ENCODE data around the gene TBC1D7. TPM values are rescaled to one million over a fixed set of nuclear protein-coding genes. Genes with fewer than 3 reads are reported as not detected.

Gene TBC1D7
- total and polyA plus RNA-seq, 2 of the 4 experiments (the other 2 are of a cell fraction): 14.3 to 22.6 TPM

GRCh38 chr6:13300643-13301590 is 27.4 kb downstream of the TBC1D7 start:
- Histone ChIP-seq H3K79me1 (ENCODE audit: low read depth in 1 of 2, low read length in 2 of 2) (peaks cover 6 to 11% of the 10 kb centered on the region in 2 experiments; a peak in 2 of 4 replicates), H2BK120ac (ENCODE audit: low read depth, low read length) (no peak overlapping the region), H4K20me1 (ENCODE audit: insufficient read depth, low read length) (no peaks in the 10 kb centered on the region), H3K27ac (ENCODE audit: insufficient read depth, low read length) (no peak overlapping the region), H2BK20ac (ENCODE audit: low read depth, low read length) (no peak overlapping the region), H3K9me3 (ENCODE audit: control insufficient read depth, insufficient read depth, low read length) (no peaks in the 10 kb centered on the region), H2AFZ (replicated peaks; ENCODE audit: low read length, poor library complexity) (no peak overlapping the region), H3K18ac (ENCODE audit: low read depth, low read length) (no peak overlapping the region), H2BK15ac (ENCODE audit: low read depth, low read length) (no peak overlapping the region), H3K4me3 (ENCODE audit: insufficient read depth, low read depth, low read length) (no peak overlapping the region), H4K5ac (ENCODE audit: low read depth, low read length) (no peak overlapping the region), H4K91ac (ENCODE audit: insufficient read depth, low read depth, low read length) (no peak overlapping the region), H3K14ac (replicated peaks; ENCODE audit: low read depth, low read length) (no peak overlapping the region), H2AK9ac (replicated peaks; ENCODE audit: low read depth, low read length, poor library complexity) (no peak overlapping the region), H3K4ac (ENCODE audit: low read depth, low read length) (no peak overlapping the region), H3K27me3 (ENCODE audit: control insufficient read depth, insufficient read depth, low read length) (no peaks in the 10 kb centered on the region), H4K8ac (ENCODE audit: low read depth in 2 of 2, low read length in 2 of 2) (no peak overlapping the region), H3K9me1 (ENCODE audit: insufficient read depth, low read length) (peaks cover 8% of the 10 kb centered on the region), H3K36me3 (ENCODE audit: control insufficient read depth, insufficient read depth, low read length) (peaks cover 11% of the 10 kb centered on the region; the same call in 1 of the 2 replicates), H3K23ac (ENCODE audit: low read depth, low read length) (no peak overlapping the region), H2AK5ac (ENCODE audit: low read depth, low read length) (no peak overlapping the region), H3K4me1 (ENCODE audit: control insufficient read depth, insufficient read depth, low read length) (peaks cover 10% of the 10 kb centered on the region), H3K4me2 (ENCODE audit: low read depth, low read length) (no peak overlapping the region), H2BK5ac (ENCODE audit: low read depth, low read length, poor library complexity, severe bottlenecking) (no peak overlapping the region), H3K56ac (ENCODE audit: extremely low read depth, insufficient read depth, low read length) (no peak overlapping the region), H3K9ac (ENCODE audit: low read depth, low read length) (no peak overlapping the region)
- no peak for ATAC-seq (ENCODE audit: low read depth)
- ChIA-PET POLR2A (ENCODE audit: unreplicated experiment) (no interaction called here), CTCF (no interaction called here)
- BruUV-seq (replicated peaks): no TSS peak
- no CpG with 5 or more reads among the region's 9 CpGs for WGBS, 2 experiments (ENCODE audit: extremely low coverage in 2 of 2, insufficient read length in 1 of 2)
- dilution Hi-C loops (cut with HindIII; ENCODE audit: low sequenced_read_pairs, unreplicated experiment): no loop called here
- no peak for DNase-seq
- intact Hi-C loops (cut with micrococcal nuclease): no loop called here
- no peak for TF ChIP-seq CHD1 (IDR thresholded peaks at IDR 0.05; ENCODE audit: low read depth, low read length)
- no peak for TF ChIP-seq NFE2L2 (IDR thresholded peaks at IDR 0.05; ENCODE audit: low read depth, low read length)
- no peak for TF ChIP-seq SMC3 (IDR thresholded peaks at IDR 0.05; ENCODE audit: low read depth, low read length)
- no peak for TF ChIP-seq MXI1 (IDR thresholded peaks at IDR 0.05; ENCODE audit: borderline replicate concordance, low read depth, low read length)
- TF ChIP-seq CEBPB (IDR thresholded peaks at IDR 0.05; ENCODE audit: low read depth, low read length): no peak
- TF ChIP-seq USF2 (IDR thresholded peaks at IDR 0.05; ENCODE audit: low read depth, low read length): no peak
- TF ChIP-seq, protein P1, sequence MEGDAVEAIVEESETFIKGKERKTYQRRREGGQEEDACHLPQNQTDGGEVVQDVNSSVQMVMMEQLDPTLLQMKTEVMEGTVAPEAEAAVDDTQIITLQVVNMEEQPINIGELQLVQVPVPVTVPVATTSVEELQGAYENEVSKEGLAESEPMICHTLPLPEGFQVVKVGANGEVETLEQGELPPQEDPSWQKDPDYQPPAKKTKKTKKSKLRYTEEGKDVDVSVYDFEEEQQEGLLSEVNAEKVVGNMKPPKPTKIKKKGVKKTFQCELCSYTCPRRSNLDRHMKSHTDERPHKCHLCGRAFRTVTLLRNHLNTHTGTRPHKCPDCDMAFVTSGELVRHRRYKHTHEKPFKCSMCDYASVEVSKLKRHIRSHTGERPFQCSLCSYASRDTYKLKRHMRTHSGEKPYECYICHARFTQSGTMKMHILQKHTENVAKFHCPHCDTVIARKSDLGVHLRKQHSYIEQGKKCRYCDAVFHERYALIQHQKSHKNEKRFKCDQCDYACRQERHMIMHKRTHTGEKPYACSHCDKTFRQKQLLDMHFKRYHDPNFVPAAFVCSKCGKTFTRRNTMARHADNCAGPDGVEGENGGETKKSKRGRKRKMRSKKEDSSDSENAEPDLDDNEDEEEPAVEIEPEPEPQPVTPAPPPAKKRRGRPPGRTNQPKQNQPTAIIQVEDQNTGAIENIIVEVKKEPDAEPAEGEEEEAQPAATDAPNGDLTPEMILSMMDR (conservative IDR thresholded peaks at IDR 0.05; ENCODE audit: low read depth, low read length): no peak
- TF ChIP-seq FOS (IDR thresholded peaks at IDR 0.05; ENCODE audit: low read depth, low read length): no peak
- in situ Hi-C loops (cut with MboI; ENCODE audit: low sequenced_read_pairs): no loop called here
